ENCODE results near the gene WDR5. TPM values are rescaled to one million over a fixed set of nuclear protein-coding genes. Genes with fewer than 3 reads are reported as not detected.

WDR5 gene
- total and polyA plus RNA-seq, 9 of the 15 experiments (the other 6 are each of a cell fraction or from before 2014, with no cell fraction given): 3.0 to 56.8 (median 38.6) TPM

- Histone ChIP-seq H3K79me2 (ENCODE audit: control insufficient read depth, insufficient read depth, low read length) (no peaks in the 10 kb centered on the region), H3K4me1 (replicated peaks in 1 of 2; ENCODE audit: control insufficient read depth in 2 of 2, insufficient read depth in 2 of 2, low read length in 2 of 2) (peaks cover 0 to 14% of the 10 kb centered on the region in 2 experiments; a peak in 2 of 5 replicates), H4K20me1 (replicated peaks; ENCODE audit: control insufficient read depth, insufficient read depth, low read length) (0 out of 2 replicates have a peak, but pooled peaks cover 9% of the 10 kb centered on the region), H2AFZ (ENCODE audit: low read depth, low read length) (no peak overlapping the region), H3K4me3 (no peak overlapping the region), H3K9me3 (replicated peaks; ENCODE audit: control insufficient read depth, insufficient read depth, low read depth, low read length) (no peaks in the 10 kb centered on the region), H3K27ac (ENCODE audit: extremely low read depth, low read depth, low read length) (no peak overlapping the region), H3K9me1 (ENCODE audit: control insufficient read depth, insufficient read depth, low read length) (no peaks in the 10 kb centered on the region), H3K27me3 (ENCODE audit: control insufficient read depth in 2 of 2, insufficient read depth in 2 of 2, low read length in 2 of 2) (peaks cover 8 to 56% of the 10 kb centered on the region in 2 experiments), H3K4me2 (ENCODE audit: insufficient read depth, low read length) (no peak overlapping the region), H3K9ac (ENCODE audit: insufficient read depth in 1 of 2, low read depth in 2 of 2, low read length in 2 of 2) (no peak overlapping the region), H3K36me3 (ENCODE audit: control insufficient read depth, insufficient read depth, low read length) (no peaks in the 10 kb centered on the region)
- in situ Hi-C loops (cut with MboI): no loop called here
- ChIA-PET CTCF (ENCODE audit: low intra/inter-chr PET ratio) (no interaction called here), POLR2A (no interaction called here)
- no peak for ATAC-seq
- intact Hi-C loops (cut with micrococcal nuclease): no loop called here
- WGBS (ENCODE audit: insufficient coverage, low coverage, missing lambda C conversion rate): 4% methylated on average over 11 of the region's 11 CpGs
- FAIRE-seq: no peak
- no peak for DNase-seq (ENCODE audit: extremely low read depth in 1 of 4, low spot score in 3 of 4)
- BruUV-seq (replicated peaks): no TSS peak
- TF ChIP-seq KLF10 (CRISPR knock-in tag; IDR thresholded peaks at IDR 0.05) (no peak), ZNF408 (CRISPR knock-in tag; IDR thresholded peaks at IDR 0.05; ENCODE audit: low read depth) (no peak), TSC22D4 (tag; IDR thresholded peaks at IDR 0.05) (no peak), ZNF696 (CRISPR knock-in tag; conservative IDR thresholded peaks at IDR 0.05) (no peak), GTF2A2 (tag; IDR thresholded peaks at IDR 0.05) (no peak), SIX5 (IDR thresholded peaks at IDR 0.05; ENCODE audit: borderline replicate concordance in 1 of 2, insufficient read depth in 1 of 2, low read depth in 1 of 2, low read length in 2 of 2) (no peak), ZNF24 (IDR thresholded peaks at IDR 0.05) (no peak), UBTF (IDR thresholded peaks at IDR 0.05; ENCODE audit: borderline replicate concordance in 1 of 2, low read depth in 2 of 2, low read length in 2 of 2) (no peak), KAT8 (IDR thresholded peaks at IDR 0.05; ENCODE audit: low read depth) (no peak), ZFP30 (CRISPR knock-in tag; IDR thresholded peaks at IDR 0.05; ENCODE audit: borderline replicate concordance) (no peak), CSDE1 (IDR thresholded peaks at IDR 0.05) (no peak), RFX5 (IDR thresholded peaks at IDR 0.05; ENCODE audit: low read depth, low read length) (no peak), ZBTB26 (CRISPR knock-in tag; IDR thresholded peaks at IDR 0.05) (no peak), DMBX1 (CRISPR knock-in tag; IDR thresholded peaks at IDR 0.05; ENCODE audit: borderline replicate concordance) (no peak), HES1 (IDR thresholded peaks at IDR 0.05; ENCODE audit: low read depth) (no peak), ZNF212 (CRISPR knock-in tag; IDR thresholded peaks at IDR 0.05) (no peak), ADNP (tag; IDR thresholded peaks at IDR 0.05) (no peak)
- TF ChIP-seq, protein P1, sequence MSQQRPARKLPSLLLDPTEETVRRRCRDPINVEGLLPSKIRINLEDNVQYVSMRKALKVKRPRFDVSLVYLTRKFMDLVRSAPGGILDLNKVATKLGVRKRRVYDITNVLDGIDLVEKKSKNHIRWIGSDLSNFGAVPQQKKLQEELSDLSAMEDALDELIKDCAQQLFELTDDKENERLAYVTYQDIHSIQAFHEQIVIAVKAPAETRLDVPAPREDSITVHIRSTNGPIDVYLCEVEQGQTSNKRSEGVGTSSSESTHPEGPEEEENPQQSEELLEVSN (IDR thresholded peaks at IDR 0.05; ENCODE audit: borderline replicate concordance in 1 of 2, extremely low read depth in 1 of 2, insufficient read depth in 1 of 2, insufficient read length in 1 of 2, low read depth in 1 of 2, low read length in 1 of 2, poor library complexity in 1 of 2, severe bottlenecking in 1 of 2): no peak
These were observed 58.1 kb downstream of the WDR5 start for GRCh38 chr9:134193912-134194535.

Measured in K562 (cell line).